Activated CD4-positive, alpha-beta T cell treated with anti-CD3 and anti-CD28 coated beads, Interleukin-2, amount 50 U/mL, for 1 hour (primary cell): ENCODE results near the gene CTNNA2.

ENCODE experiments used
- DNase-seq: peaks from one replicate; pipeline ENCODE4 v3.0.0-alpha.2; 2020

The CTNNA2 gene

DNA sequence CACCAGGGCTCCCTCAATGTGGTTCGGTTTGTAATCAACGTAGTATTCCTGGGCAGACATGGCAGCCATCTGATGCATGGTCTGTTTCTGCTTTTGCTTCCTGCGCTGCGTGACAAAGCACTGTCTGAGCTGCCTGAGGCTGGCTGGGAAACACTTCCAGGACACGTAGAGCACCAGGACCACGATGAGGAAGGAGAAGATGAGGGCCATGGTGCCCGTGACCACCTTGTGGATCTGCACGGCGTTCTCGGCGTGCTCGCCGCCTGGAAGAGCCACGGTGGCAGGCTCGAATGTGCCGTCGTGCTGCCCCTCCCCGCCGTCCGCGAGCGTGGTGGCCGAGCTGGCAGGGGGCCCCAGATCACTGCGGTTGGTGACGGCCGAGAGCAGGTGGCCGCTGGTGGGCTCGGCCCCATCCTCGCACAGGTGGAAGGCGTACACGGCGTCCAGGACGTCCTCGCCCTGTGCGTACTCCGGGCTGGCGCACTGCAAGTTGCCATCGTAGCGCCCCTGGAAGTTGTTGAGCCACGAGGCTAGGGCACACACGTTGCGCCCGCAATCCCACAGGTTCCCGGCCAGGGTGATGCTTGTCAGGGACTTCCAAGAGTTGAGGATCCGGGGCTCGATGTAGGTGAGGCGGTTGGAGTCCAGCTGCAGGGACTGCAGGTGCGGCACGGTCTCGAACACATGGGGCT is 789.6 kb downstream of the CTNNA2 start:
- no peak for DNase-seq

- no peak for DNase-seq
Observed at GRCh38 chr2:80303006-80303908, 790.4 kb downstream of the CTNNA2 start.

GRCh38 chr2:80303909-80304837 is 791.3 kb downstream of the CTNNA2 start, which contains the start of gene LRRTM1:
TSS of gene LRRTM1 (minus strand) at chr2:80304752. CDS start at chr2:80303819, 933 bp downstream.
- no peak for DNase-seq

DNA sequence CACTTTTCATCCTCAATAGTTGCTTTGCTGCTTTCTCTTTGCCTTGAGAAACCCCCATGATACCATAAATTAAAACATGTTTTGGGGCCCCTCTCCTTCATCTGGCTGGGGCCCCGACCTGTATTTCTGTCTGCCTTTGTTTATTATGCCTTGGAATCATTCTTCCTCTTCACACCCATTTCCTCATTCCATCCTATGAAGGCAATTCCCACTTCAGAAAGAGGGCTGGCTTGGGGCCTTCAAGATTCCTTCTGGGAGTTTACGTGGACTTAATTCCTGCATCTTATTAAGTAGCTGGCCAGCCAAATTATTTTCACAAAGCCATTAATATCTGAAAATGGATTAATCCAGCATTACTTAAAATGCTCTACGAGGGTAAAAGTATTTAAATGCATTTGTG is 798.5 kb downstream of the CTNNA2 start:
- DNase-seq, result no peak

- no peak for DNase-seq
Observed at GRCh38 chr2:80312282-80312839, 799.5 kb downstream of the CTNNA2 start.

GRCh38 chr2:80322311-80322920 is 809.6 kb downstream of the CTNNA2 start:
- DNase-seq, result no peak

GRCh38 chr2:80322958-80323357 is 810.1 kb downstream of the CTNNA2 start:
- DNase-seq, result no peak

GRCh38 chr2:80323610-80324009 is 810.8 kb downstream of the CTNNA2 start:
- DNase-seq, result no peak

DNA sequence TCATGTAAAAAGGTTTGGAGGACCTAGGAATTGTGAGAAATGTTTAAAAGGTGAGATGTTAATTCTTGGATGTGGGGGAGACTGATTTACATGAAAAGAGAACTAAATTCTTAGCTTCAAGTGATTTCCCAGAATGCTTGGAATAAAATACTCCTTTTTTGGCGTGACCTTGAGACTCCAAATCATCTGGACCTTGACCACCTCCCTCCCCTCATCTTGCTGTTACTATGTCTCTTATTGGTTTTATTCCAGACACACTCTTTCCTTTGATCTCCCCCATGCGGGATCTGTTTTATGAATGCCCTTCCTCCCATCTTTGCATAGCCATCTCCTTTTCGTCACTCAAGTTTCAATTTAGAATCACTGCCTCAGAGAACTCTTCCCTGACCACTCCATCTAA is 811.7 kb downstream of the CTNNA2 start:
- no peak for DNase-seq

DNA sequence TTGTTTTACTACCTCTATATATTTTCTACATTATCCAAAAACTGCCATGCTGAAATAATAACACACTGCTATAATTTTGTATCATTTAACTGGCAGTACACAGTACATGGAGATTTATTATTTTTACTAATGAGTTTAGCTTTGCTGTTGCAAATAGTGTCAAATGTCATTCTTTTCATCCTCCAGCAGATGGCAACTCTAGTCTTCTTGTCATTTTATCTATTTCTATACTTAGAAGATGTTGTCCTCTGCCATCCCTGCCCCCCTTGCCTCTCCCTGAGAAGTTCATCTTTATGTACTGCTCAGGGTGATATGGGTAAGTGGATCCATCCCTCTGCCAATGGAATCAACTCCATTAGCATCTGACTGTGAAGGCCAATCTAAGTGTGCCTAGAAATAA is 813.4 kb downstream of the CTNNA2 start:
- DNase-seq, result no peak

- no peak for DNase-seq
Observed at GRCh38 chr2:80326861-80327260, 814.0 kb downstream of the CTNNA2 start.

- no peak for DNase-seq
Observed at GRCh38 chr2:80328159-80328571, 815.3 kb downstream of the CTNNA2 start.

GRCh38 chr2:80329491-80329890 is 816.6 kb downstream of the CTNNA2 start:
- no peak for DNase-seq

DNA sequence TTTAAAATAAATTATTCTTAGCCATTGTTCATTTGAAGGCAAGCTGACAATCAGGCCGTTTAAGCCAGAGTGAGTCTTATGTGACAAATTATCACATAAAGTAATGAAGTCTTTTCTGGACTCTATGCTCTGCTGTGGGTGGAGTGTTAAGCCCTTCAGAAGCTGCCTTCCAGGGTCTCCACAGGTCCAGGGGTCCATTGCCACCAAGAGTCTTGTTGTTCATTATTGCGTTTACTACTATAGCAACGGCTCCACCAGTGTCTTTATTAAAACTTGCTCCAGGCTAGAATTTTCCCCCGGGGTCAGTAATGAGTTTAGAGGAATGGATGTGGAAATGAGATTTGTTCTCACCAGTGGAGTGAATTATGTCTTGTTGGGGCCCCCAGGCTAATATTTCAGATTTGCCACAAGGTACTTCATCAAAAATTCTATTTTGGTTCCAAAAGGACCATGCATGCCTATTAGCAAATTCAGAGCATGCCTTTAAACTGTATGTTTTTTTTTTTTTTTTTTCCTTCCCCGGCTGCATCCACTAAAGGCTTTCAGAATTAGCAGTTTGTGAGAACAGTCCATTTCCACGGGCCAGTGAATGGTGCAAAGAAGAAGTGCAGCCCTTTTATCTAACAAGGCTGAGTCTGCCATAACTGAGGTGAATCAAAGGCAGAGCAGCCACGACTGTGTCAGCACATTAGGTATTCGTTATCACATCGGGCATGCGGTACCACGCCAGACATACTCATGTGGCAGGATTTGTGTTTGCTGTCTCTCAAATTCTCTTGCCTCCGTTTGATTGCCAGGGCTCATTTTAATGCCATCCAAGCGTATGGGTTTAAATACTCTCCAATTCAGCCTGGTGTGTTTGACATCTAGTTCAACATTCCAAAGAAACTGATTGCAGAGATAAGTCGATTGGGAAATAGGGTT is 817.9 kb downstream of the CTNNA2 start:
- no peak for DNase-seq

GRCh38 chr2:80333886-80334285 is 821.0 kb downstream of the CTNNA2 start:
- DNase-seq, result no peak

- DNase-seq, result no peak
Observed at GRCh38 chr2:80335411-80335810, 822.6 kb downstream of the CTNNA2 start.

DNA sequence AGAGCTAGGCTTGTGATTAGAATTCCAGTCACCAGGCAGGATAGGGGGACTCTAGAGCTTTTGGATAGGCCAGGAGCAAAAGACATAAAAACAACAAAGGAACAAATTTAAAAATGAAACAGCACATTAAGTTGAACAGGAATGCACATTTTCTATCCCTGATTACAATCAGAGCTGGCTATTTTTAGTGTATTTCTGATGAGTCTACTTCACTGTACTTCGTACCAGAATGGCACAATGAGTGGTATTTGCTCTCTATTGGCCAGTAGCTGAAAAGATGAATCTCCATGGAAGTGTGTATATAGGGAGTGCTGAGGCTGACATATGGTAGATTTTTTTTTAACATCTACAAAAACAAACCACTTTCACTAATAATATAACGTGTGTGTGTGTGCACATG is 825.9 kb downstream of the CTNNA2 start:
- no peak for DNase-seq

DNA sequence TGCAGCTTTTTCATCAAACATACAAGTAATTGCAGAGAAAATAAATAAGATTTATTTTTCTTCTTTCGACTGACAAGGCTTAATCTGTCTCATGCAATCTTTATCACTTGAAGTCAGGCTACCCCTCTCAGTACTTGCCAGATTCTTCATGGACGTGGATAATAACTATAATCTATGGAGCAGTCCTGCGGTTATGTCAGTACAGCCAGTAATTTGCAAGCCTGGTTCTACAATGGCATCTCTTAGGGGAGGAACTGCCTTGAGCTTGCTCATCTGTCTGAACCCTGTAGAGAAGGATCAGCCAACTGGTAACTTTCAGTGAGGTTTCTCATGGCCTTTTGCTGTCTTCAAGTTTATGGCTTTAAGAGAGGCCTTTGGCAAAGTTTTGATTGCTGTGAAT is 827.2 kb downstream of the CTNNA2 start:
- DNase-seq, result no peak

DNA sequence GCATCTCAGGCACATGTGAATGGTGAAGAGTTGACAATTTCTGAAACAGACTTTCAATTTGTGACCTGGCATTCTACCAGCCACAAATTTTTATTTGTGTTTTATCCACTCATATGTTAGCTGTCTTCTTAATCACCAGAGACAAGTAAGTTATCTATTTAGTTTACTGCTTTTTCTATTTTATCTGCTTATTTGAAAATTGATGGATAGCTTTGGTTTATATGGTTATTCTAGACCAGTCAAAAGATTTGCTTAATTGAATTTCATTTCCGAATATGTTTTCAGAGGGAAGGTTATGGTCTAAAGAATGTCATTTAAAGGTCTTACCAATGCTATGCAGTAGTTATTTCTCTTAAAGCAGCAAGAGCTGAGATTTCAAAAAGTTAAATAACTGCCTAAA is 835.2 kb downstream of the CTNNA2 start:
- no peak for DNase-seq

GRCh38 chr2:80348953-80349352 is 836.1 kb downstream of the CTNNA2 start:
- DNase-seq, result no peak

DNA sequence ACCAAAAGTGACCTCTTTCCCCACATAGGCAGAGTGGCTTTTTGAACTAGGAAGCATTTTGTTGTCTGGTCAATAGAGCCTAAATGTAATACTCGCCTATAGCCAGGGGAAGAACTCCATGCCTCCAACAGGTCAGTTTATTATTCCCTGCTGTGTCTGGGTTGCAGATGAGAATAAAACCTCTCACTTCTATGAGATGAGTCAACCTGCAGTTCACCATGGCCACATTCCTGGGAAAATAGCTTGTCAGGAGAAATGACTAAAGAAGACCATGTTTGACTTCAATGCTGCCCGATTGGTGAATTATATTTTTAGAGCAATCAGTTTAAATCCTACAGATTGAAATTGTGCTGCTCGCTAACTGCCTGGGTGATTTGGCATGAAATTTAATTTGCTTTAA is 838.4 kb downstream of the CTNNA2 start:
- DNase-seq, result no peak
